GM21515 (cell line): ENCODE results near the gene GFOD2.

Experiments
- ATAC-seq: cut with Tn5 transposase; IDR thresholded peaks from one replicate; pipeline ENCODE4 v1.9.1; 2021; ENCODE audit not compliant: unreplicated experiment

Gene GFOD2

GRCh38 chr16:67733734-67734470 lies 14.8 kb upstream of the GFOD2 start:
- no peak for ATAC-seq

GRCh38 chr16:67731753-67732095 lies 12.6 kb upstream of the GFOD2 start:
- ATAC-seq = no peak

GRCh38 chr16:67731071-67731752 lies 12.1 kb upstream of the GFOD2 start:
- no peak for ATAC-seq

- ATAC-seq = no peak
Observed at GRCh38 chr16:67730326-67730725, 11.2 kb upstream of the GFOD2 start.

GRCh38 chr16:67729636-67730248 lies 10.6 kb upstream of the GFOD2 start:
- ATAC-seq = no peak

- no peak for ATAC-seq
Observed at GRCh38 chr16:67727521-67728485, 8.7 kb upstream of the GFOD2 start.

GRCh38 chr16:67726106-67727034 lies 7.3 kb upstream of the GFOD2 start:
- ATAC-seq = no peak

GRCh38 chr16:67723911-67724305 lies 4.8 kb upstream of the GFOD2 start:
- no peak for ATAC-seq

GRCh38 chr16:67723151-67723910 lies 4.2 kb upstream of the GFOD2 start:
- ATAC-seq = no peak

GRCh38 chr16:67720236-67720635 lies 1.1 kb upstream of the GFOD2 start:
- no peak for ATAC-seq

- peak; percentile 27 for ATAC-seq
Observed at GRCh38 chr16:67719778-67720144, 645 bp upstream of the GFOD2 start.

- peak; percentile 20 for ATAC-seq
Observed at GRCh38 chr16:67718668-67719047, 458 bp downstream of the GFOD2 start.

- ATAC-seq = no peak
Observed at GRCh38 chr16:67716097-67716496, 3.0 kb downstream of the GFOD2 start.

- ATAC-seq = no peak
Observed at GRCh38 chr16:67714522-67714921, 4.6 kb downstream of the GFOD2 start.

GRCh38 chr16:67713647-67714273 lies 5.4 kb downstream of the GFOD2 start:
- ATAC-seq = no peak

- no peak for ATAC-seq
Observed at GRCh38 chr16:67710607-67711006, 8.5 kb downstream of the GFOD2 start.

GRCh38 chr16:67709050-67709449 lies 10.1 kb downstream of the GFOD2 start:
- ATAC-seq = no peak

GRCh38 chr16:67708368-67708771 lies 10.7 kb downstream of the GFOD2 start:
- no peak for ATAC-seq

- ATAC-seq = no peak
Observed at GRCh38 chr16:67707790-67708189, 11.3 kb downstream of the GFOD2 start.
